HCT116 (cell line): ENCODE results near the gene CD9. TPM values are rescaled to one million over a fixed set of nuclear protein-coding genes. Genes with fewer than 3 reads are reported as not detected.

Source experiments
- CEBPB ChIP-seq: IDR thresholded peaks from 2 replicates; pipeline ENCODE4 v1.6.1; 2012; ENCODE audit warnings: low read depth
- CTCF ChIP-seq, 3 experiments: fragments of 200-600 bp in 1 of 3; sonication (generic) in 1 of 3; IDR thresholded peaks in 2 of 3; conservative IDR thresholded peaks in 1 of 3; 2 replicates each; pipeline ENCODE4 v1.5.1; 2012 to 2017; ENCODE audit warnings: low read depth in 2 of 3, low read length in 2 of 3, antibody characterized with exemption in 1 of 3, borderline replicate concordance in 1 of 3, control low read depth in 1 of 3, mild to moderate bottlenecking in 1 of 3, mixed read lengths in 1 of 3, mixed run types in 1 of 3, moderate library complexity in 1 of 3; ENCODE audit not compliant: insufficient read depth in 1 of 3
- ELF1 ChIP-seq: IDR thresholded peaks from 2 replicates; pipeline ENCODE4 v1.6.1; 2012; ENCODE audit warnings: low read depth, borderline replicate concordance
- EZH2 ChIP-seq: fragments of 200-600 bp; sonication (generic); IDR thresholded peaks from 2 replicates; pipeline ENCODE4 v1.6.1; 2017; ENCODE audit warnings: antibody characterized with exemption, mixed run types
- EZH2phosphoT487 ChIP-seq: fragments of 200-600 bp; IDR thresholded peaks from 2 replicates; pipeline ENCODE4 v1.6.1; 2018; ENCODE audit warnings: antibody characterized with exemption, borderline replicate concordance
- RAD21 ChIP-seq: IDR thresholded peaks from 2 replicates; pipeline ENCODE4 v1.6.1; 2012; ENCODE audit warnings: low read depth, mild to moderate bottlenecking
- SP1 ChIP-seq: IDR thresholded peaks from 2 replicates; pipeline ENCODE4 v1.6.1; 2012; ENCODE audit warnings: low read depth
- SRF ChIP-seq: IDR thresholded peaks from 2 replicates; pipeline ENCODE4 v1.6.1; 2012; ENCODE audit warnings: low read depth
- TCF7L2 ChIP-seq: IDR thresholded peaks from 2 replicates; pipeline ENCODE4 v1.7.0; 2011; ENCODE audit warnings: borderline replicate concordance, inconsistent platforms; ENCODE audit not compliant: insufficient read depth, insufficient read length; ENCODE audit errors: extremely low read depth
- YY1 ChIP-seq: IDR thresholded peaks from 2 replicates; pipeline ENCODE4 v1.6.1; 2011; ENCODE audit warnings: low read length, low read depth, moderate library complexity, mild to moderate bottlenecking; ENCODE audit not compliant: insufficient replicate concordance; ENCODE audit errors: extremely low read depth
- total RNA-seq: library from RNA; stranded (reverse); gene quantifications from one replicate; pipeline ENCODE4 v1.2.1, GENCODE V29; 2021; ENCODE audit not compliant: unreplicated experiment
- TF ChIP-seq, protein P1 (sequence below): IDR thresholded peaks from 2 replicates; pipeline ENCODE4 v1.6.1; 2012; ENCODE audit warnings: low read depth

CD9 gene
- total RNA-seq, 1 experiment from 2014 or later = 182 TPM

GRCh38 chr12:6178981-6179761 is 21.0 kb upstream of the CD9 start (continued):
- TF ChIP-seq, protein P1, sequence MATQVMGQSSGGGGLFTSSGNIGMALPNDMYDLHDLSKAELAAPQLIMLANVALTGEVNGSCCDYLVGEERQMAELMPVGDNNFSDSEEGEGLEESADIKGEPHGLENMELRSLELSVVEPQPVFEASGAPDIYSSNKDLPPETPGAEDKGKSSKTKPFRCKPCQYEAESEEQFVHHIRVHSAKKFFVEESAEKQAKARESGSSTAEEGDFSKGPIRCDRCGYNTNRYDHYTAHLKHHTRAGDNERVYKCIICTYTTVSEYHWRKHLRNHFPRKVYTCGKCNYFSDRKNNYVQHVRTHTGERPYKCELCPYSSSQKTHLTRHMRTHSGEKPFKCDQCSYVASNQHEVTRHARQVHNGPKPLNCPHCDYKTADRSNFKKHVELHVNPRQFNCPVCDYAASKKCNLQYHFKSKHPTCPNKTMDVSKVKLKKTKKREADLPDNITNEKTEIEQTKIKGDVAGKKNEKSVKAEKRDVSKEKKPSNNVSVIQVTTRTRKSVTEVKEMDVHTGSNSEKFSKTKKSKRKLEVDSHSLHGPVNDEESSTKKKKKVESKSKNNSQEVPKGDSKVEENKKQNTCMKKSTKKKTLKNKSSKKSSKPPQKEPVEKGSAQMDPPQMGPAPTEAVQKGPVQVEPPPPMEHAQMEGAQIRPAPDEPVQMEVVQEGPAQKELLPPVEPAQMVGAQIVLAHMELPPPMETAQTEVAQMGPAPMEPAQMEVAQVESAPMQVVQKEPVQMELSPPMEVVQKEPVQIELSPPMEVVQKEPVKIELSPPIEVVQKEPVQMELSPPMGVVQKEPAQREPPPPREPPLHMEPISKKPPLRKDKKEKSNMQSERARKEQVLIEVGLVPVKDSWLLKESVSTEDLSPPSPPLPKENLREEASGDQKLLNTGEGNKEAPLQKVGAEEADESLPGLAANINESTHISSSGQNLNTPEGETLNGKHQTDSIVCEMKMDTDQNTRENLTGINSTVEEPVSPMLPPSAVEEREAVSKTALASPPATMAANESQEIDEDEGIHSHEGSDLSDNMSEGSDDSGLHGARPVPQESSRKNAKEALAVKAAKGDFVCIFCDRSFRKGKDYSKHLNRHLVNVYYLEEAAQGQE = no peak
- TF ChIP-seq SRF (no peak), TCF7L2 (no peak), ELF1 (no peak), EZH2 (no peak), CEBPB (no peak), YY1 (no peak), CTCF (IDR thresholded peaks at IDR 0.05 in 2 of 3, conservative IDR thresholded peaks at IDR 0.05 in 1 of 3; ENCODE audit: borderline replicate concordance in 1 of 3, insufficient read depth in 1 of 3, low read depth in 2 of 3, low read length in 2 of 3) (no peak), SP1 (no peak), RAD21 (no peak; the same call in 1 of the 2 replicates), EZH2phosphoT487 (no peak)
